GM12865 (cell line): Measurements from ENCODE around the gene PLD1.

Experiments used
- DNase-seq: peaks from one replicate; pipeline ENCODE4 v3.0.0; 2010; ENCODE audit warnings: low read depth
- H3K4me3 ChIP-seq: 2 replicates; pipeline ENCODE4 v1.5.1; 2011; ENCODE audit warnings: mild to moderate bottlenecking, low read depth, low read length, control low read depth
- TF ChIP-seq, protein P1 (sequence below): IDR thresholded peaks from 2 replicates; pipeline ENCODE4 v1.5.1; 2011; ENCODE audit warnings: low read length, control low read depth, low read depth, inconsistent platforms; ENCODE audit not compliant: insufficient read depth; ENCODE audit errors: missing control alignments

The PLD1 gene

DNA sequence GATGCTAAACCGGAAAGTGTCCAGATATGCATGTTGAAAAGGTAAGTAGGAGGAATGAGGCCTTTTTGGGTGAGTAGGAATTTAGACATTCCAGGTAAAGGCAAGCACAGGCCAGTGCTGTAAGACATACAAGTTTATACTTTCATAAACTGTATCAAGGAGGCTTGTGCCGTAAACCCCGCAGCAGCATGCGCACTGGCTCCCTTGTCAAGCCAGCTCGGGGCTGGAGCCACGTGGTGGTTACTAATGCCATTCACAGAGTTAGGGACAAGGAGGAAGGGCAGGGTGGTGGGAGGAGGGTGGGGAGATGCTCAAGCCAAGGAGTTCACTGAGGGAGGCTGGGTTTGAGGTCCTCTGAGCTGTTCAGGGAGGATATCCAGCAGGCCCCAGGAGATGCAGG is 35.8 kb downstream of the PLD1 start:
- H3K4me3 ChIP-seq: no peak overlapping the region
- TF ChIP-seq, protein P1, sequence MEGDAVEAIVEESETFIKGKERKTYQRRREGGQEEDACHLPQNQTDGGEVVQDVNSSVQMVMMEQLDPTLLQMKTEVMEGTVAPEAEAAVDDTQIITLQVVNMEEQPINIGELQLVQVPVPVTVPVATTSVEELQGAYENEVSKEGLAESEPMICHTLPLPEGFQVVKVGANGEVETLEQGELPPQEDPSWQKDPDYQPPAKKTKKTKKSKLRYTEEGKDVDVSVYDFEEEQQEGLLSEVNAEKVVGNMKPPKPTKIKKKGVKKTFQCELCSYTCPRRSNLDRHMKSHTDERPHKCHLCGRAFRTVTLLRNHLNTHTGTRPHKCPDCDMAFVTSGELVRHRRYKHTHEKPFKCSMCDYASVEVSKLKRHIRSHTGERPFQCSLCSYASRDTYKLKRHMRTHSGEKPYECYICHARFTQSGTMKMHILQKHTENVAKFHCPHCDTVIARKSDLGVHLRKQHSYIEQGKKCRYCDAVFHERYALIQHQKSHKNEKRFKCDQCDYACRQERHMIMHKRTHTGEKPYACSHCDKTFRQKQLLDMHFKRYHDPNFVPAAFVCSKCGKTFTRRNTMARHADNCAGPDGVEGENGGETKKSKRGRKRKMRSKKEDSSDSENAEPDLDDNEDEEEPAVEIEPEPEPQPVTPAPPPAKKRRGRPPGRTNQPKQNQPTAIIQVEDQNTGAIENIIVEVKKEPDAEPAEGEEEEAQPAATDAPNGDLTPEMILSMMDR: no peak
- DNase-seq: no peak

DNA sequence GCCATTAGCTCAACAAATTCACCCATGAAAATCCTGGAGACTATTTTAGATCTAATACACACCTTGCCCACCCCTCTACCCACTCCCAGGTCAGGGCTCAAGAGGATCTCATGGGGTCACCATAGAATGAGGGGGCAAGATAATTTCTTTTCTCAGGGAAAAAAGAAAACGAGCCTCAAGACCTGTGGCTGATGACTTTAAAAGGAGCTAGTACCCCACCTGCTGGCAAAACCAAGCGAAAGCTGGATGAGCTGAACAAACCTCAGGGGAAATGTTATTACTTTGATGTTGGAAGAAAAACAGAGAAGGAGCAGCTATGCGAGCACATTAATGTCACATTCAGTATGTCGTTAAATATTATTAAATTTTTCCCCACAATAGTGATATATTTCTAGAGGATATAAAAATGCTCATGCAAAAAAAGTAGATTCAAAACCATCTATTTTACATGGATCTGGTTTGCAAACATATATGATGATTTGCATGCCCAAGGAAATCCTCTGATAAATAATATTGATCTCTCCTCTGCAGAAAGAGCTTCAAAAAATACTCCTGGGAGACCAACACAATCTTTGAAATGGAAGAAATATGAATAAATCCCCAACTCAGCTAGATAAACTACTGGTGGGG is 37.7 kb downstream of the PLD1 start:
- no peak overlapping the region for H3K4me3 ChIP-seq
- TF ChIP-seq, protein P1: peak; percentile 64
- peak; percentile 77 for DNase-seq

DNA sequence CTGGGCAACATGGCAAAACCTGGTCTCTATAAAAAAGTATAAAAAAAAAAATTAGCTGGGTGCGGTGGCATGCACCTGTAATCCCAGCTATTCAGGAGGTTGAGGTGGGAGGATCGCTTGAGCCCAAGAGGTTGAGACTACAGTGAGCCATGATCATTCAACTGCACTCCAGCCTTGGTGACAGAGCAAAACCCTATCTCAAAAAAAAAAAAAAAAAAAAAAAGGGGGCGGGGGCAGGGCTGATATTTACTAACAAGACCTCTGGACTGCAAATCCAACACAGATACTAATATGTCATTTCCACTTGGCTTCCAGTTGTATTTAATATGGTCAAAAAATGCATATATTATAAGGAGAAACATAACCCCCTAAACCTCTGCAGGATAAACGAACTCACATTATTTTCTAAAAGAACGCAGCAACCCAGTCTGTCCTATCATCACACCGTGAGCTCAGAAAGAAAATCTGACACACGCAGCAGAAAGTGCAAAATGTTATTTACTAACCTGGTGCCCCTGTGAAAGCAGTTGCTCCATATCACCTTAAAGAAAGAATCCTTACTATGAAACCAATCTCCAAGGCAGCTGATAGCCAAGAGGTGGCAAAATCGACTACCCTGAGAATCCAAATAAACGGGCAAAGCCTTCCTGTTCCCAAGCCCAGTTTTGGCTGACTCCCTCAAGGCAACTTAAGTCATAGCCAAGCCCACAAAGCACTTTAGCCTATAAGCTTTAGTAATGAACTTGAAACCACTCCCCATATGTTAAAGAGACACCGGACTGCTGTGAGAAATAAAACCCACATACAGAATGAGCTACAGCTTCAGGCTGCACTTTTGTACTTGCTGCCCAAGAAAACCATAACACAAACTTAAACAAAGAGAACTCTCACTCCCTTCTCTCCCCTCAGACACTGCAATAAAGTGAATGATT is 39.3 kb downstream of the PLD1 start:
- TF ChIP-seq, protein P1: no peak
- peak; percentile 75 for DNase-seq
- peak overlapping the region; percentile 58 for H3K4me3 ChIP-seq

DNA sequence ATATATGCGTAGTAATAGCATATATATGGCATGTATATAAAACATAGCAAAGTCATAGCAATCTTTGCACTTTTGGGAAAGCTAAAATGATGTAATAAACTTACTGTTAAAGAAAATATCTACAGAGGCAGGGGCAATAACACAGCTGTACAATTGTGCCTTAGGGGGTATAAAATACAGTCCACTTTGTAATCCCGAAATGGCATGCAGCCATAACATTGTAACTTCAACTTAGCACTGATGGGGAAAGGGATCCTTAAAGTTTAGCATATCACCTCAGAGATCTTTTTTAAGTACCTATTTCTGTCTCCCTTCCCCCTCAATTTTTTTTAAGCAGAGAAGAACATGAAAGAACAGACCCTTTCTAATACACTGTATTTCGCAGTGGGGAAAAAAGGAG is 40.8 kb downstream of the PLD1 start:
- no peak for DNase-seq
- peak overlapping the region; percentile 58 for H3K4me3 ChIP-seq
- TF ChIP-seq, protein P1: no peak

DNA sequence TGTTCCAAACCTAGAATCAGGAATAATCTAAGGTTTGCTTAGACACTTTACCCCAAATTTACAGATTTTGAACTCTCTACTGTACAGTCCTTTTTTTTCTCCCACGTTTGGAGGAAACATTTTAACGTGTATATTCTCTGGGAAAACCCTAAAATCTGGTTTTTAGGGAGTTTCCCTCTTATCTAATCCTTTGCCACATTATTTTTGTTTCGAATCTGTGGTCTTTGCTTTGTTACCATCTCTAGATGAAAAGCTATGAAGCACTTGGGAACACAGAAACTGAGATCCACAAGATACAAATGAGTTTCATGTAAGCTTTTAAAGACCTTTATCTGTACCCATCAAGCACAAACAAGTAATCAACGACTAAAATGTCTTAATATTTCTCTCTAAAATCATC is 41.3 kb downstream of the PLD1 start:
- TF ChIP-seq, protein P1: no peak

DNA sequence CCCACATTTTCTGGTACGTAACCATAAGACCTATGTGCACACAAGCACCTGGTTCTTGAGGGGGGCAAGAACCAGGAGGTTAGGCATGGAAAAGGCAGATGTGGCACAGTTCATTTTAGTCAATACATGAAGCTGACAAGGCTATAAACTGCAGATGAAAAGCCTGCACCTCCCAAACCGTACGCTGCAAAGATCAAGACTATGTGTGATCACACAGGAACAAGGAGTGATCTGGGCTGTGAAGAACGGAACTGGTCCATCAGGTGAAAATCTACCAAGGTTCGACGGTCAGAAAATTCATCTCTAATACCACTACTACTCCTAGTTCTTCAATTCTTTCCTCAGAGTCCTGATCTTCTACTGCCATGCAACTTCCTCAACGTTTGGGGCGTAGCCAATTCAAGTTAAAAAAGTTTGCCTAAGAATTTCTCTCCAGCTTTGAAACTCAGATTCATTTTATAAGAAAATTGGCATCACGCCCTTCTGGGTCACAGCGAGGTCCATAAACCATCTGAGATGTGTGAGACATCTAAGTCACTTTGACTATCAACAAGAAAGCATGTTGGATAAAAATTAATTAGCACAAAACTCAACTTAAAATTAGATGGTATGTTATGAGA is 41.9 kb downstream of the PLD1 start:
- peak overlapping the region; percentile 58 for H3K4me3 ChIP-seq
- no peak for DNase-seq
- TF ChIP-seq, protein P1: no peak

More for the DNA sequence above, 41.3 kb downstream of the PLD1 start:
- peak; percentile 49 for DNase-seq
- peak overlapping the region; percentile 58 for H3K4me3 ChIP-seq
